K562 (cell line): ENCODE results near the gene FAM167B. TPM values are rescaled to one million over a fixed set of nuclear protein-coding genes. Genes with fewer than 3 reads are reported as not detected.

Experiments
- ARID2 ChIP-seq: fragments of 450-650 bp; IDR thresholded peaks from 2 replicates; pipeline ENCODE4 v1.6.1; 2017; ENCODE audit warnings: antibody characterized with exemption, mild to moderate bottlenecking
- ERF ChIP-seq: fragments of 450-650 bp; formaldehyde crosslinking; IDR thresholded peaks from 2 replicates; pipeline ENCODE4 v1.4.0; 2020; ENCODE audit warnings: mild to moderate bottlenecking, mixed read lengths
- GATAD2B ChIP-seq: fragments of 450-650 bp; IDR thresholded peaks from 2 replicates; pipeline ENCODE4 v1.6.1; 2017; ENCODE audit warnings: mild to moderate bottlenecking, borderline replicate concordance
- HNRNPK ChIP-seq: fragments of 200-400 bp; formaldehyde crosslinking; IDR thresholded peaks from one replicate; pipeline ENCODE4 v1.6.1; 2018; ENCODE audit warnings: mild to moderate bottlenecking, low read depth, low read length; ENCODE audit not compliant: poor library complexity, severe bottlenecking
- KDM1A ChIP-seq, 2 experiments: fragments of 450-650 bp; IDR thresholded peaks; 2 replicates each; pipeline ENCODE4 v1.6.1; 2016; ENCODE audit warnings: mild to moderate bottlenecking in 2 of 2
- MLX ChIP-seq, 2 experiments: fragments of 450-650 bp in 1 of 2; sonication (generic) in 1 of 2; formaldehyde crosslinking; conservative IDR thresholded peaks; 2 replicates each; pipeline versions ENCODE4 v1.4.0 to v1.8.1; 2020 to 2022; ENCODE audit warnings: mild to moderate bottlenecking in 1 of 2, missing genetic modification reagents in 1 of 2
- NONO ChIP-seq, 2 experiments: fragments of 200-400 bp in 1 of 2; fragments of 450-650 bp in 1 of 2; formaldehyde crosslinking in 1 of 2; IDR thresholded peaks; 2 replicates each; pipeline ENCODE4 v1.6.1; 2017; ENCODE audit warnings: low read depth in 2 of 2, mild to moderate bottlenecking in 2 of 2, moderate library complexity in 2 of 2, low read length in 1 of 2
- PHB ChIP-seq: fragments of 250-450 bp; sonication (Bioruptor Pico); IDR thresholded peaks from 2 replicates; pipeline ENCODE4 v1.5.0; 2021
- POLR2AphosphoS5 ChIP-seq: IDR thresholded peaks from 2 replicates; pipeline ENCODE4 v1.6.1; 2011; ENCODE audit warnings: mild to moderate bottlenecking, low read depth, low read length, moderate library complexity; ENCODE audit not compliant: control insufficient read depth, insufficient read depth
- PTBP1 ChIP-seq: fragments of 200-400 bp; formaldehyde crosslinking; IDR thresholded peaks from 2 replicates; pipeline ENCODE4 v1.6.1; 2017; ENCODE audit warnings: low read depth, low read length
- RNF2 ChIP-seq: sonication (generic); IDR thresholded peaks from 2 replicates; pipeline ENCODE4 v1.6.1; 2016
- SIN3A ChIP-seq, 2 experiments: fragments of 150-350 bp in 1 of 2; IDR thresholded peaks; 2 replicates each; pipeline ENCODE4 v1.6.1; 2011 to 2016; ENCODE audit warnings: borderline replicate concordance in 2 of 2, low read depth in 2 of 2, low read length in 2 of 2, mild to moderate bottlenecking in 2 of 2, moderate library complexity in 2 of 2; ENCODE audit not compliant: control insufficient read depth in 1 of 2
- STAT5A ChIP-seq: IDR thresholded peaks from 2 replicates; pipeline ENCODE4 v1.6.1; 2012; ENCODE audit warnings: low read length, inconsistent platforms, borderline replicate concordance
- WHSC1 ChIP-seq: IDR thresholded peaks from one replicate; pipeline ENCODE4 v1.6.1; 2012; ENCODE audit warnings: low read length, control low read depth, inconsistent platforms
- ZFX ChIP-seq: sonication (generic); formaldehyde crosslinking; IDR thresholded peaks from 2 replicates; pipeline ENCODE4 v1.8.0; 2022; ENCODE audit warnings: mild to moderate bottlenecking, missing genetic modification reagents, moderate library complexity
- ZNF134 ChIP-seq: fragments of 250-450 bp; sonication (Bioruptor Pico); conservative IDR thresholded peaks from 2 replicates; pipeline ENCODE4 v1.4.0; 2020
- ZNF212 ChIP-seq: fragments of 450-650 bp; formaldehyde crosslinking; IDR thresholded peaks from 2 replicates; pipeline ENCODE4 v1.4.0; 2020; ENCODE audit warnings: mild to moderate bottlenecking
- polyA plus RNA-seq, 8 experiments: library from polyadenylated mRNA; depleted of rRNA in 4 of 8; stranded (reverse) in 5 of 8; unstranded in 3 of 8; fragments of >200 nt; fragmentation: Nextera tagmentation in 2 of 8; fragmentation: Illumina TruSeq in 1 of 8; extraction: Ambion mirVana in 2 of 8; extraction: Trizol in 1 of 8; gene quantifications; 2 replicates each; pipeline versions ENCODE4 v1.2.1 to v1.2.3, GENCODE V29; 2011 to 2014; ENCODE audit warnings: inconsistent platforms in 1 of 8, missing spikeins in 1 of 8
- total RNA-seq, 7 experiments: library from RNA; depleted of rRNA in 6 of 7; stranded (reverse); fragments of >200 nt in 6 of 7; fragmentation: Illumina TruSeq in 2 of 7; extraction: Trizol in 2 of 7; gene quantifications; 2 replicates each; pipeline versions ENCODE4 v1.2.1 to v1.2.3, GENCODE V29; 2011 to 2021; ENCODE audit warnings: low replicate concordance in 1 of 7
- TF ChIP-seq, protein P1 (sequence below): fragments of 250-450 bp; sonication (Bioruptor Pico); IDR thresholded peaks from 2 replicates; pipeline ENCODE4 v1.8.0; 2022; ENCODE audit warnings: moderate library complexity, mild to moderate bottlenecking, inconsistent platforms
- TF ChIP-seq, protein P2 (sequence below): fragments of 250-450 bp; sonication (Bioruptor Pico); IDR thresholded peaks from 2 replicates; pipeline ENCODE4 v1.4.0; 2020
- TF ChIP-seq, protein P3 (sequence below), 2 experiments: fragments of 450-650 bp in 1 of 2; sonication (generic) in 1 of 2; formaldehyde crosslinking in 1 of 2; IDR thresholded peaks in 1 of 2; conservative IDR thresholded peaks in 1 of 2; 2 replicates each; pipeline versions ENCODE4 v1.6.1 to v1.8.1; 2016 to 2023; ENCODE audit warnings: mild to moderate bottlenecking in 2 of 2, moderate library complexity in 2 of 2, inconsistent platforms in 1 of 2, missing genetic modification reagents in 1 of 2
- TF ChIP-seq, protein P4 (sequence below): fragments of 250-450 bp; sonication (Bioruptor Pico); IDR thresholded peaks from 2 replicates; pipeline ENCODE4 v1.5.0; 2020; ENCODE audit warnings: mild to moderate bottlenecking, borderline replicate concordance

Gene FAM167B
- total and polyA plus RNA-seq, 9 of the 15 experiments (the other 6 are each of a cell fraction or from before 2014, with no cell fraction given): not detected

DNA sequence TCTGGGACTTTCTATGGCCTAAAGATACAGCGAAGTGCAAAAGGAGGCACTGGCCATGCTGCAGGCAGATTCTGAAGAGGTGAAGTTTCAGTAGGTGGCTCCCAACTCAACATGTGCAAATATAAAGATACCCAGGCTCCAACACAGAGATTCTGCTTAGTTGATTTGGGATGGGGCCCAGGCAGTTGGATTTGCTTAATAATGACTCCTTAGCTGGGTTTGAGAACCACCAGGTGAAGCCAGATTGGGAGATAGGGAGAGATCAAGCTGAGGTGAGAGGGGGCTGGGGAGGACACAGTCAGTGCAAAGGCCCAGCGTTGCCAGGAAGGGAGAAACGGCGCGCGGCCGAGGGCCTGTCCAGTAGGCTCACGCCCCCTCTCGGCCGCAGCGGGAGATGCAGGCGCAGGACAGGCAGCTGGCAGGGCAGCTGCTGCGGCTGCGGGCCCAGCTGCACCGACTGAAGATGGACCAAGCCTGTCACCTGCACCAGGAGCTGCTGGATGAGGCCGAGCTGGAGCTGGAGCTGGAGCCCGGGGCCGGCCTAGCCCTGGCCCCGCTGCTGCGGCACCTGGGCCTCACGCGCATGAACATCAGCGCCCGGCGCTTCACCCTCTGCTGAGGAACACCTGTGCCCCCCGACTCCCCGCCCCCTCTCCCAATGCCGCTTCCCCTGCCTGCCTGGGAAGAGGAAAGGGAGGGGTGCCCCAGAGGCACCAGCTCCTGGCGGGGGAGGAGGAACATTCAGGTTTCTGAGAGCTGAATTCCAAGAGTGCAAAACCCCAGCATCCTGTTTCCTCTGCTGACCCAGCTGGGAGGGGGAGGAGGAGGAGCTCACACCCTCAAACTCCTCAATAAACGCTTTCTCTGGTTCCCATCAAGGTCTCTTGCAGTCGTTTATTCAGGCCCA, 1.2 kb downstream of the FAM167B start (continued):
- TF ChIP-seq ARID2 (peak; percentile 66), ZNF212 (CRISPR knock-in tag) (no peak), HNRNPK (peak; percentile 86), GATAD2B (no peak), MLX (CRISPR knock-in tag; conservative IDR thresholded peaks at IDR 0.05) (no peak), ZNF134 (CRISPR knock-in tag) (no peak), STAT5A (no peak), WHSC1 (no peak), ERF (CRISPR knock-in tag) (no peak), RNF2 (no peak), SIN3A (IDR thresholded peaks at IDR 0.05; ENCODE audit: borderline replicate concordance in 2 of 2, control insufficient read depth in 1 of 2, low read depth in 2 of 2, low read length in 2 of 2) (0 out of 4 replicates have a peak, but pooled peaks of 1 of the 2 experiments have one; percentile 58), PTBP1 (peak; percentile 82; the same call in 1 of the 2 replicates), ZFX (CRISPR knock-in tag) (peak; percentile 78), KDM1A (IDR thresholded peaks at IDR 0.05) (peak; percentile 62 to 86; a peak in 3 of 4 replicates), POLR2AphosphoS5 (no peak), PHB (CRISPR knock-in tag) (0 out of 2 replicates have a peak, but pooled peaks have one; percentile 19), NONO (IDR thresholded peaks at IDR 0.05; ENCODE audit: low read depth in 2 of 2, low read length in 1 of 2) (peak in 1 of 2 experiments; percentile 62; a peak in 1 of 4 replicates)
- TF ChIP-seq, protein P1, sequence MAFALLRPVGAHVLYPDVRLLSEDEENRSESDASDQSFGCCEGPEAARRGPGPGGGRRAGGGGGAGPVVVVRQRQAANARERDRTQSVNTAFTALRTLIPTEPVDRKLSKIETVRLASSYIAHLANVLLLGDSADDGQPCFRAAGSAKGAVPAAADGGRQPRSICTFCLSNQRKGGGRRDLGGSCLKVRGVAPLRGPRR (CRISPR knock-in tag): no peak
- TF ChIP-seq, protein P2, sequence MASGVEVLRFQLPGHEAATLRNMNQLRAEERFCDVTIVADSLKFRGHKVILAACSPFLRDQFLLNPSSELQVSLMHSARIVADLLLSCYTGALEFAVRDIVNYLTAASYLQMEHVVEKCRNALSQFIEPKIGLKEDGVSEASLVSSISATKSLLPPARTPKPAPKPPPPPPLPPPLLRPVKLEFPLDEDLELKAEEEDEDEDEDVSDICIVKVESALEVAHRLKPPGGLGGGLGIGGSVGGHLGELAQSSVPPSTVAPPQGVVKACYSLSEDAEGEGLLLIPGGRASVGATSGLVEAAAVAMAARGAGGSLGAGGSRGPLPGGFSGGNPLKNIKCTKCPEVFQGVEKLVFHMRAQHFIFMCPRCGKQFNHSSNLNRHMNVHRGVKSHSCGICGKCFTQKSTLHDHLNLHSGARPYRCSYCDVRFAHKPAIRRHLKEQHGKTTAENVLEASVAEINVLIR (CRISPR knock-in tag): no peak
- TF ChIP-seq, protein P3, sequence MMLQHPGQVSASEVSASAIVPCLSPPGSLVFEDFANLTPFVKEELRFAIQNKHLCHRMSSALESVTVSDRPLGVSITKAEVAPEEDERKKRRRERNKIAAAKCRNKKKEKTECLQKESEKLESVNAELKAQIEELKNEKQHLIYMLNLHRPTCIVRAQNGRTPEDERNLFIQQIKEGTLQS (IDR thresholded peaks at IDR 0.05): no peak
- TF ChIP-seq, protein P3 (CRISPR knock-in tag; conservative IDR thresholded peaks at IDR 0.05): no peak
- TF ChIP-seq, protein P4, sequence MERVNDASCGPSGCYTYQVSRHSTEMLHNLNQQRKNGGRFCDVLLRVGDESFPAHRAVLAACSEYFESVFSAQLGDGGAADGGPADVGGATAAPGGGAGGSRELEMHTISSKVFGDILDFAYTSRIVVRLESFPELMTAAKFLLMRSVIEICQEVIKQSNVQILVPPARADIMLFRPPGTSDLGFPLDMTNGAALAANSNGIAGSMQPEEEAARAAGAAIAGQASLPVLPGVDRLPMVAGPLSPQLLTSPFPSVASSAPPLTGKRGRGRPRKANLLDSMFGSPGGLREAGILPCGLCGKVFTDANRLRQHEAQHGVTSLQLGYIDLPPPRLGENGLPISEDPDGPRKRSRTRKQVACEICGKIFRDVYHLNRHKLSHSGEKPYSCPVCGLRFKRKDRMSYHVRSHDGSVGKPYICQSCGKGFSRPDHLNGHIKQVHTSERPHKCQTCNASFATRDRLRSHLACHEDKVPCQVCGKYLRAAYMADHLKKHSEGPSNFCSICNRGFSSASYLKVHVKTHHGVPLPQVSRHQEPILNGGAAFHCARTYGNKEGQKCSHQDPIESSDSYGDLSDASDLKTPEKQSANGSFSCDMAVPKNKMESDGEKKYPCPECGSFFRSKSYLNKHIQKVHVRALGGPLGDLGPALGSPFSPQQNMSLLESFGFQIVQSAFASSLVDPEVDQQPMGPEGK (CRISPR knock-in tag): no peak
